Neuron (in vitro differentiated cells): ENCODE data around the gene HPCAL1.

Source experiments
- H2AFZ ChIP-seq: one replicate; pipeline ENCODE4 v1.6.1; 2013; ENCODE audit warnings: low read depth, mild to moderate bottlenecking, inconsistent platforms, low read length, moderate library complexity
- H3K27me3 ChIP-seq: one replicate; pipeline ENCODE4 v1.6.1; 2013; ENCODE audit warnings: low read length; ENCODE audit not compliant: insufficient read depth
- H3K36me3 ChIP-seq: one replicate; pipeline ENCODE4 v1.6.1; 2013; ENCODE audit warnings: low read length; ENCODE audit not compliant: insufficient read depth
- H3K4me1 ChIP-seq: one replicate; pipeline ENCODE4 v1.6.1; 2013; ENCODE audit warnings: low read length; ENCODE audit not compliant: insufficient read depth
- H3K4me3 ChIP-seq: 2 replicates; pipeline ENCODE4 v1.5.1; 2013; ENCODE audit warnings: mild to moderate bottlenecking, low read length, moderate library complexity
- H3K9me3 ChIP-seq: one replicate; pipeline ENCODE4 v1.6.1; 2013; ENCODE audit warnings: low read length

HPCAL1 gene

DNA sequence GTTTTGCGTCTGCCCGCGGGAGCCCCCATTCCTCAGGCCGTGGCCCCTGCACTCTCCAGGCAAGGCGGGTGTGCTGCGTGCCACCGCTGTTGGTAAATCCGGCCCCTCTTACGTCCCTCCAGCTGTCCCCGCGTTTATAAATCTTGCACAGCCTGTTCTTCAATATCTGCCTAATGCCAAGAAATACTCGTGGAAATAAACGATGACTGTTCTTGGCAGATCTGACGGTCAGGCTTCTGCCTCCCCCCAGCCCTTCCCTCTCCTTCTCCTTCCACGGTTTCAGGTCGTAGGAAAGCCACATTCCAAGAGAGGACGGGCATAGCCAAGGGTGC is 124.9 kb downstream of the HPCAL1 start:
- no peak overlapping the region for H2AFZ ChIP-seq
- no peaks in the 10 kb centered on the region for H3K9me3 ChIP-seq
- H3K27me3 ChIP-seq, result no peaks in the 10 kb centered on the region
- peaks cover 28% of the 10 kb centered on the region for H3K4me1 ChIP-seq
- H3K36me3 ChIP-seq, result peaks cover 5% of the 10 kb centered on the region
- no peak overlapping the region for H3K4me3 ChIP-seq

DNA sequence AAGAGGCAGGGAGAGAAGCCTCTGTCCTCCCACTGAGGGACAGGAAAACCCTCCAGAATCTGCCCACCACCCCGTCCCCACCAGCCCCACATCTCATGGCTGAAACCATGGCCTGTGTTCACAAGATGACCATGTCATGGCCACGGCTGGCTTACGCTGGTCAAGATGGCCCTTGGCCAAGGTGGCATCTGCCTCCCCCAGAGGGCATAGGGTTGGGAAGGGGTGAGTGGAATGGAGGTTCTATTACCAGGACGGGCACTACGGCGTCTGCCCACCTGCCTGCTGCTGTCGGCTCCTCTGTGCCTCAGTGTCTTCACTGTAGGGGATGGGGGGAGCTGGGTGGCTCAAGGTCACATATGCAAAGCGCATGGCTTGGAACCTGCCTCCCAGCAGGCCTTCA is 125.7 kb downstream of the HPCAL1 start:
- H3K4me1 ChIP-seq, result peaks cover 31% of the 10 kb centered on the region
- H3K27me3 ChIP-seq, result no peaks in the 10 kb centered on the region
- H3K36me3 ChIP-seq, result peaks cover 1% of the 10 kb centered on the region
- no peak overlapping the region for H3K4me3 ChIP-seq
- no peak overlapping the region for H2AFZ ChIP-seq
- H3K9me3 ChIP-seq, result no peaks in the 10 kb centered on the region

DNA sequence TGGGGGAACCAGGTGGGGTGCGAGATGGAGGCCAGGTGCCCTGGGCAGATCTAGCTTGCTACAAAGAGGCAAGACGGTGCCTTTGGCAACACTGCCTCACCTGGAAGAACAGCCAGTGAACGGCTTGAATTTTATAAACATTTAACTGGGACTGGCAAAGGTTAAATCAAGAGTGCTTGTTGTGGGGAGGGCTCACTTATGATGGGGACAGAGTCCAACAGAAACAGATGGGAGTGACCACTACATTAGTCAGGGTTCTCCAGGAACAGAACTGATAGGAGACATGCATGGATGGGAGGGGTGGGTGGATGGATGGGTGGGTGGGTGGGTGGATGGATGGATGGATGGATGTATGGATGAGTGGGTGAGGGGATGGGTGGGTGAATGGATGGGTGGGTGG is 126.2 kb downstream of the HPCAL1 start:
- H3K4me1 ChIP-seq, result peaks cover 32% of the 10 kb centered on the region
- no peaks in the 10 kb centered on the region for H3K9me3 ChIP-seq
- H3K27me3 ChIP-seq, result no peaks in the 10 kb centered on the region
- H2AFZ ChIP-seq, result no peak overlapping the region
- no peaks in the 10 kb centered on the region for H3K36me3 ChIP-seq
- H3K4me3 ChIP-seq, result no peak overlapping the region

DNA sequence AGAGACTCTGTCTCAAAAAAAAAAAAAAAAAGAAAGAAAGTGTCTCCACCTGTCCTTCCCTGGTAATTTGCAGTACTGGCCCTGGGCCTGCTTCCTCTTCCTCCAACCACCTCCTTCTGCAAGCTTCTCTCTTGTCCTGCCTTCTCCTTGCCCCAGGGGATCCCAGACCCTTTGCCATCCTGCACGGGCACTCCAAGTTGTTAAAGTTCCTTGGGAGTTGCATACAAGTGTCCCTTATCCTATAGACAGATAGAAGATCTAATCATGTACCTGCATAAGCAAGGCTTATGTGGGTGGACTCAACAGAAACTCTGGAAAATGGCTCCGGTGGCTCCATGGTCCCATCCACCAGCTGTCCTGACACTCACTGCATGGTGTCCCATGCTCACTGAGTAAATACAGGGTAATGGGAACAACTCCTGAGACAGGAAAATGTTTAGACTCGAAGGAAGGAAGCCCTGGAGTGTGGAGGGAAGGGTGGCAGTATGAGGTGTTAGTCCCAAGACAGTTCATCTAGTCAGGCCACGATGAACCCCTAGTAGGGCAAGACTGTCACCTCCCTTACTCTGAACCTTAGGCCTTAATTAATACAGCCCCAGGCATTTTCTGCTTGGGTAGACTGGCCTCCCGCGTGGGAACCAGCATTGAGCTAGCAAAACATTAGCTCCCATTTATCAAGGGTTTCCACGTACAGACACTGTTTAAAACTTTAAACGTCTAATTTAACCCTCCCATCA is 128.3 kb downstream of the HPCAL1 start:
- H2AFZ ChIP-seq, result no peak overlapping the region
- no peaks in the 10 kb centered on the region for H3K36me3 ChIP-seq
- H3K27me3 ChIP-seq, result no peaks in the 10 kb centered on the region
- no peaks in the 10 kb centered on the region for H3K9me3 ChIP-seq
- H3K4me1 ChIP-seq, result peaks cover 32% of the 10 kb centered on the region
- no peak overlapping the region for H3K4me3 ChIP-seq

DNA sequence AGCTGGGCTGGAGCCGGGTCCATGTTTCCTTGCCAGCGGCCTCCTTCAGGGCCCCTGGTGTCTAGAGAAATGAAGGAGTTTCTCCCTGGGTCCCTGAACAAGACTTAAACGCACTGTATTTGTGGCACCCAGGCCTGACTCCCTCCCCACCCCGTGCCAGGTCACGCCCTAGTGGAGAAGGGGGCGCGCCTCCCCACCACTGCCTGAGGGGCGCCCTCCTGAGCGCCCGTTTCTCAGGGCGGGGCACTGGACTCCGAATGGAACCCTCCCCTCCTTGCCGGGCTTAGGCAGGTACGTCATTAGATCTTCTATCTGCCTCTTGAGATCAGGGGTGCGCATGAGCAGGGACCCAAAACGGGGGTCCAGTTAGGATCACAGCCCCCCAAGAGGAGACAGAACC is 129.1 kb downstream of the HPCAL1 start:
- peaks cover 24% of the 10 kb centered on the region for H3K4me1 ChIP-seq
- H3K9me3 ChIP-seq, result no peaks in the 10 kb centered on the region
- H3K27me3 ChIP-seq, result no peaks in the 10 kb centered on the region
- H3K4me3 ChIP-seq, result no peak overlapping the region
- H2AFZ ChIP-seq, result no peak overlapping the region
- H3K36me3 ChIP-seq, result no peaks in the 10 kb centered on the region

DNA sequence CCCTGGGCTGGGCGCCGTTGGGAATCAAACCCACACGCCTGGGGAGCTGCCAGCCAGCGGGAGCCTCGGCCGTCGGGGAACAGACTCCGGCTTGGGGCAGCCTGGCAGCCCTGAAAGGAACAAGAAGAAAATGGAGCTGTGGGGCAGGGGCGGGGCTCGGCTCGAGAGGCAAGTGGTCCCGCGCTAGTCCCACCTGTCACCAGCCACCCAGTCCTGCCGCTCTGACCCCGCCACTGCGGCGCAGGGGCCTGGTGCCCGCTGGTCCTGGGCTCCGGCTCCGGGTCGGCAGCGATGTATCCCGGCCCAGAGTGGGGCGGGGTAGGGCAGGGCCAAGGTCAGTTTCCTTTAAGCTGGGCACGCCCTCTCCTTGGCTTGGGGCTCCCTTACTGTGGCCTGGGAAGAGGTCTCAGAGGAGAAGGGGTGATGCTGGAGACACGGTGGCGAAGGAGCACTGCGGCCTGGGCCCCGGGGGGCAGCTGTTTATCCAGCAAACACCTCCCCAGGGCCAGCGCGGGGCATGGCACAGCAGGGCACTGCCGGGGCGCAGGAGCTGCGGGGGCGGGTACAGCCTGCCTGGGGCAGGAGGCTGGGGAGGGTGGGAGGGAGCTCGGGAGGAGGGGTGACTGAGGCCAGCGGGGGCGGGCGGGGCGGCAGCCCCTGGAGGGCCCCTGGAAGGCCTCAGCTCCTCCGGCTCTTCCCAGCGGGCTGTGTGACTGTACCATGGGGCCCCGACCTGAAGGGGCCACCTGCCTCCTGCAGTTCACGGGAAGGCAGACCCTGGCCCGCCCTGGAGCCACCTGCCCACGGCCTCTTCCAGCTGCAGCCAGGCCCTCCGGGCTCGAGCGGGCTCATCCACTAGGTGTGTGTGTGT is 129.8 kb downstream of the HPCAL1 start:
- Histone ChIP-seq H3K4me1 (peaks cover 18% of the 10 kb centered on the region), H3K27me3 (no peaks in the 10 kb centered on the region), H3K36me3 (no peaks in the 10 kb centered on the region), H3K4me3 (no peak overlapping the region), H3K9me3 (no peaks in the 10 kb centered on the region), H2AFZ (no peak overlapping the region)

DNA sequence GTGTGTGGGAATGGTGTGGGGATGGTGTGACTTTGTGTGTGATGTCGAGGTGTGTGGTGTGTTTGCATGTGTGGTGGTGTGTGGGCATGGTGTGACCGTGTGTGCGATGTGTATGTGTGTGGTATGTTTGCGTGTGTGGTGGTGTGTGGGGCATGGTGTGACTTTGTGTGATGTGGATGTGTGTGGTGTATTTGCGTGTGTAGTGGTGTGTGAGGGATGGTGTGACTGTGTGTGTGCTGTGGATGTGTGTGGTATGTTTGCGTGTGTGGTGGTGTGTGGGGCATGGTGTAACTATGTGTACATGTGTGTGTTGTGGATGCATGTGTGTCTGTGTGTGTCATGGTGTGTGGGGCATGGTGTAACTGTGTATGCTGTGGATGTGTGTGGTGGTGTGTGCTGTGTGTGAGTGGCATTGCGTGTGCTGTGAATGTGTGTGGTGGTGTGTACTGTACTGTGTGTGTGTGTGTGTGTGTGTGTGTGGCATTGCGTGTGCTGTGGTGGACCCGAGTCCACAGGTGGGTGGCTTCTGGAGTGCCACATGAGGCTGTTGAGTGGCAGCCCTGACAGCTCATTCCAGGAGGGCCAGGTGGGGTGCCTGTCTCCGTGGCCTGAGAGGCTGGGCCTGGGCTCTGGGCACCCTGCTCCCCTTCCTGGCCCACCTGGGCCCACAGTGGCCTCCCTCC is 130.7 kb downstream of the HPCAL1 start:
- H3K4me3 ChIP-seq, result no peak overlapping the region

DNA sequence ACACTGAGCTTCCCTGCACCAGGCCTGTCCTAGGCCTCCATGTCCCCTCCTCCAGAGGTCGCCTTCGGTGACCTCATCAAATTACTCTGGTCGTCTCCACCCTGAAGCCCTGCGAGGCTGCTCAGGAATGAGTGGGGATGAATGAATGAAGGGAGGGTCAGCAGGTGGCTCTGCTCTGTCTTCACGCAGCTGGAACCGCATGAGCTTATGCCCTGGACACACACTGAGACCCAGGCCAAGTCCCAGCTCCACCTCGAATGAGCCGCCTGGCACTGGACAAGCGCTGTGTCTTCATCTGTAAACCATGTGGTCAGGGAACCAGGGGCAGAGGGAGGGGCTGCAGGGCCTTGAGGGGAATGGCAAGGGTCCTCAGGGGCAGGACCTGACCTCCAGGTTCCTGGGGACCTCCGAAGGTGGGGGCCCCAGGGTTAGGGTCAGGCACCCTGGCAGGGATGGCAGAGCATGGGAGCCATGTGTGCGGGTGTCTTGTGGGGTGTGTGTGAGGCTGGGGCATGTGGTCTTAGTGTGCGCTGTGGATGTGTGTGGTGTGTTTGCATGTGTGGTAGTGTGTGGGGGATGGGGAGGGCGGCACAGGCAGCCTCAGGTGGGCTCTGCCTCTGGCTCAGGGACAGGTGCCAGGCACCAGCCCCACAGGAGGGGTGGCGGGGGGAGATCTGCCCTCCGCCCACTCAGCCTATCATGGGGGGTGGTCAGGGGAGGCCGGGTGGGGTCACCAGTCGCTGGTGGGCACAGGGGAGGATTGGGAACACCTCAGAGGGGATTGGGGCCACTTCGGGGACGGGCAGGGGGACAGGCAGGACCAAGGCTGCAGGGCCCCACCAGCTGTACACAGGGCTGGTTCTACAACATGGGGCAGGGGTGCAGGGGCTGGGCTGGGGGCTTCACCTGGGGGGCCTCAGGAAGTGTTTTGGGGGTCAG is 131.5 kb downstream of the HPCAL1 start:
- no peaks in the 10 kb centered on the region for H3K27me3 ChIP-seq
- H3K36me3 ChIP-seq, result peaks cover 11% of the 10 kb centered on the region
- H3K4me1 ChIP-seq, result peaks cover 13% of the 10 kb centered on the region
- no peak overlapping the region for H3K4me3 ChIP-seq
- H3K9me3 ChIP-seq, result no peaks in the 10 kb centered on the region
- H2AFZ ChIP-seq, result no peak overlapping the region

More for the DNA sequence above, 130.7 kb downstream of the HPCAL1 start:
- Histone ChIP-seq H3K36me3 (peaks cover 3% of the 10 kb centered on the region), H2AFZ (no peak overlapping the region), H3K9me3 (no peaks in the 10 kb centered on the region), H3K27me3 (no peaks in the 10 kb centered on the region), H3K4me1 (peaks cover 13% of the 10 kb centered on the region)

DNA sequence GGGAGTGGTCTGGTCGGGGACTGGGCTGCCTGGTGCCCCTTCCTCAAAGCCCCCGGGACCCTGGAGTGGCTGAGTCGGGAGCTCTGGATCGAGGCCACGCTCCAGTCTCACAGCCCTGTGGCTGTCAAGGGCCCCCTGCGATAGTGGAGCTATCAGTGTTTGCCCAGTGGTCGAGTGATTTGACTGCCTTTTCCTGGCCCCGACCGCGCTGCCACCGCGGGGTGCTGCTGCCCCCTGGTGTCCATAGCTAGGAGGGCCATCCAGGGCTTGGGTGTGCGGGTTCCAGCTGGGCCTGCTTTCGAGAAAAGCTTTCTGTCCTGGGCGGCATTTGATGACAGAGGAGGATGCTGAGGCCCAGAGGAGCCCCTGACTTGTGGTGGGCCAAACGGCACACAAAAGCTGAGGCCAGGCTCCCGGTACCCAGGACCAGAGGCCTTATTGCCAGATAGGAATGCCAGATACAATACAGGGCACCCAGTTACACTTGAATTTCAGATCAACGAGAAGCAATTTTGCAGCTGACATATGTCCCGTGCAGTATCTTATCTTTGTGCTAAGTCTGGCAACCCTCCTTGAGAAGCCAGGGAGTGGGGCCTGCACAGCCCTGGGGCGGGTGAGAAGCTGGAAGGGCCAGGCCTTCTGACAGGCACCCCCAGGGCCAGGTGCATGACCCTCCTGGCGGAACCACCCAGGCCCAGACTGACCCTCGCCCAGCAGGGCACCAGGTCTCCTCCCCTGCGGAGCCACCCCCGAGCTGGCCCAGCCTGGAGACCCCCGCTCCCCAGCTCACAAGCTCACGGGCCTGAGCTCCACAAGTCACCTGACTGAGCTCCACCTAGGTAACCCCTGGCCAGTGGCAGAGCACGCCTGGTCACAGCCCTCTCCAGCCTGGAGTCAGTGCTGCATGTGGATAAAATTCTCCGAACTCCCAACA is 132.4 kb downstream of the HPCAL1 start:
- no peaks in the 10 kb centered on the region for H3K9me3 ChIP-seq
- peaks cover 20% of the 10 kb centered on the region for H3K36me3 ChIP-seq
- peaks cover 13% of the 10 kb centered on the region for H3K4me1 ChIP-seq
- no peak overlapping the region for H2AFZ ChIP-seq
- H3K4me3 ChIP-seq, result no peak overlapping the region
- H3K27me3 ChIP-seq, result no peaks in the 10 kb centered on the region

DNA sequence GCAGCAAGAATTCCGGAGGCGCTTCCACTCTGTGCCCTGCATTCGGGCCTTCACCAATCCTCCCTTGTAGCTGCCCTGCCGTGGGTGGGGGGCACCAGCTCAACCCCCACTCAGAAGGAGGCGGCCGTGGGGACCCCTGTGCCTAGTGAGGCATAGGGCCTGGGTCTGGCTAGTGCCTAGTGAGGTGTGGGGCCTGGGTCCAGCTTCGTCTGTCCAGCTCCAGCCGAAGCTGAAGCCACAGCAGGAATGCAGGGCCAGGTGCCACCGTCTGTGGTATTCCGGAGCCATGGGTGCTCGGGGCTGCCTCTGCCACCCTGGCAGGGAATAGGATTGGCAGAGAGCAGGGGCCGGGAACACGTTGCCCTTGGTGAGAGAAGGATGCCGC is 133.1 kb downstream of the HPCAL1 start:
- H3K36me3 ChIP-seq, result peaks cover 27% of the 10 kb centered on the region
- H3K9me3 ChIP-seq, result no peaks in the 10 kb centered on the region
- H2AFZ ChIP-seq, result no peak overlapping the region
- no peaks in the 10 kb centered on the region for H3K27me3 ChIP-seq
- H3K4me1 ChIP-seq, result peaks cover 13% of the 10 kb centered on the region
- H3K4me3 ChIP-seq, result no peak overlapping the region

DNA sequence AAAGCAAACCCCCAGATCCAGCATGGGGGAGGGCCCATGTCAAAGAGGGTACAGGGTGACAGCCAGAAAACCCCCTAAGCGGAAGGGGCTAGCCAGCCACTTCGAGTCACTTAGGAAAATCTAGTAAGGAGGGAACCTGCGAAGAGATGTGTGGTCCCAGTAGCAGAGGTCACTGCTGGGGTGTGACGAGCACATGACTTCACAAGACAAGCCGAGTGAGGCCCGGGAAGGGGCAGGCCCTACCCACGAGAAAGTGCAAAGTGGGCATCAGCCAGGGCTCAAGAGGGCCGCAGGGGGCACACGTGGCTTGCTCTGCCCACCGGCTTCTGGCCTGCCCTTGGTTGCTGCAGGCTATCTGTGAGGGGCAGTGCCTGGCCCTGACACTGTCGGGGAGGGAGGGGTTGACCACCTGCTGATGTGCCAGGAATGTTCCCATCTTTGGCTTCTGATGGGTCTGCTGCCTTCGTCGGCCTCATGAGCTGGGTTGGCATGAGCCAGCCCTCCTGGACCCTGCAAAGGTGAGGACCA is 133.9 kb downstream of the HPCAL1 start:
- Histone ChIP-seq H3K4me1 (peaks cover 13% of the 10 kb centered on the region), H3K4me3 (no peak overlapping the region), H2AFZ (no peak overlapping the region), H3K9me3 (no peaks in the 10 kb centered on the region), H3K27me3 (no peaks in the 10 kb centered on the region), H3K36me3 (peaks cover 35% of the 10 kb centered on the region)
